ENCODE results near the gene RNF222. TPM values are rescaled to one million over a fixed set of nuclear protein-coding genes. Genes with fewer than 3 reads are reported as not detected.
"Not testable (repeated sequence)": the region's sequence is repeated elsewhere in the genome, so short reads cannot be mapped to it uniquely, and the experiment has no call there.

The RNF222 gene
- total RNA-seq, 1 experiment from 2014 or later = not detected

DNA sequence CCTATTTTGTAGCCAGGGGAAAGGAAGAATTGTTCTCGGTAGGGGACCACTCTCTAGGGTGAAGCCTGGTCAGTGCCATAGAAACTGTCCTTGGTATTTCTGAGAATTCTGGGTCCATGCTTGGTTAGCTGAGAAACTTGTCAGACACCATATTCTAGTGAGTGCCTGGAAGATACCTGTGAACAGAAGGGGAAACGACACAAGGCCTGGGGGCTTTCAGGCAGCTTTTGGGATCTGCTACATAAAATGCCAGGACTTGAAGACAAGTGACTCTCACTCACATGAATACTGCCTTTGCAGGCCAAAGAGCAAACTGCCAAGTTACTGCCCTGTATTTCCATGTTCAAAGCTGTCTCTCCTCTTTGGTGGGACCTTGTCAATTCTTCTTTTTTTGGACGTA is 39.7 kb downstream of the RNF222 start:
- Mint-ChIP-seq H3K27me3 (ENCODE audit: insufficient read depth, unreplicated experiment) (no peaks in the 10 kb centered on the region), H3K36me3 (ENCODE audit: insufficient read depth, unreplicated experiment) (no peaks in the 10 kb centered on the region), H3K4me3 (ENCODE audit: unreplicated experiment) (no peak overlapping the region), H3K9me3 (ENCODE audit: unreplicated experiment) (no peaks in the 10 kb centered on the region), H3K27ac (ENCODE audit: low read depth, unreplicated experiment) (no peak overlapping the region), H3K4me1 (ENCODE audit: insufficient read depth, unreplicated experiment) (peaks cover 10% of the 10 kb centered on the region)
- ChIA-PET POLR2A (no interaction called here), CTCF (no interaction called here)
- intact Hi-C loops (cut with micrococcal nuclease) = no loop called here
- no peak for DNase-seq (ENCODE audit: unreplicated experiment)
- BruUV-seq (replicated peaks) = no TSS peak
- TF ChIP-seq, protein P1, sequence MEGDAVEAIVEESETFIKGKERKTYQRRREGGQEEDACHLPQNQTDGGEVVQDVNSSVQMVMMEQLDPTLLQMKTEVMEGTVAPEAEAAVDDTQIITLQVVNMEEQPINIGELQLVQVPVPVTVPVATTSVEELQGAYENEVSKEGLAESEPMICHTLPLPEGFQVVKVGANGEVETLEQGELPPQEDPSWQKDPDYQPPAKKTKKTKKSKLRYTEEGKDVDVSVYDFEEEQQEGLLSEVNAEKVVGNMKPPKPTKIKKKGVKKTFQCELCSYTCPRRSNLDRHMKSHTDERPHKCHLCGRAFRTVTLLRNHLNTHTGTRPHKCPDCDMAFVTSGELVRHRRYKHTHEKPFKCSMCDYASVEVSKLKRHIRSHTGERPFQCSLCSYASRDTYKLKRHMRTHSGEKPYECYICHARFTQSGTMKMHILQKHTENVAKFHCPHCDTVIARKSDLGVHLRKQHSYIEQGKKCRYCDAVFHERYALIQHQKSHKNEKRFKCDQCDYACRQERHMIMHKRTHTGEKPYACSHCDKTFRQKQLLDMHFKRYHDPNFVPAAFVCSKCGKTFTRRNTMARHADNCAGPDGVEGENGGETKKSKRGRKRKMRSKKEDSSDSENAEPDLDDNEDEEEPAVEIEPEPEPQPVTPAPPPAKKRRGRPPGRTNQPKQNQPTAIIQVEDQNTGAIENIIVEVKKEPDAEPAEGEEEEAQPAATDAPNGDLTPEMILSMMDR (IDR thresholded peaks at IDR 0.05; ENCODE audit: unreplicated experiment) = no peak

DNA sequence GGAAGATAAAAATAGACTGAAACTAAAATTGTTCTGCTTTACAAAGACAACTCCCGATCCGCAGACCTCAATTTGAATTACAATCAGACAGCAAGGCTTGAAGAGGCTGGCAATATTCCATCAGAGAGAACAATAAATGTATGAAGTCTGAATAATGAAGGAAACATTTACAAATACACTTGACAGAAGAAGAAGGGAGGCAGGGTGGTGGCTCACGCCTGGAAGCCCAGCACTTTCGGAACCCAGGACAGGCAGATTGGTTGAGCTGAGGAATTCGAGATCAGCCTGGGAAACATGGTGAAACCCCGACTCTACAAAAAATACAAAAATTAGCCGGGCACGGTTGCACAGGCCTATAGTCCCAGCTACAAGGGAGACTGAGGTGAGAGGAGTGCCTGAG is 43.4 kb downstream of the RNF222 start:
- POLR2A ChIA-PET = no interaction called here
- no TSS peak for BruUV-seq (replicated peaks)
- TF ChIP-seq, protein P1 (IDR thresholded peaks at IDR 0.05; ENCODE audit: unreplicated experiment) = no peak
- Mint-ChIP-seq H3K9me3 (ENCODE audit: unreplicated experiment) (no peaks in the 10 kb centered on the region), H3K36me3 (ENCODE audit: insufficient read depth, unreplicated experiment) (no peaks in the 10 kb centered on the region), H3K4me3 (ENCODE audit: unreplicated experiment) (no peak overlapping the region), H3K27ac (ENCODE audit: low read depth, unreplicated experiment) (no peak overlapping the region), H3K4me1 (ENCODE audit: insufficient read depth, unreplicated experiment) (no peaks in the 10 kb centered on the region), H3K27me3 (ENCODE audit: insufficient read depth, unreplicated experiment) (no peaks in the 10 kb centered on the region)
- intact Hi-C loops (cut with micrococcal nuclease) = no loop called here
- DNase-seq (ENCODE audit: unreplicated experiment) = no peak
- CTCF ChIA-PET = no interaction called here

DNA sequence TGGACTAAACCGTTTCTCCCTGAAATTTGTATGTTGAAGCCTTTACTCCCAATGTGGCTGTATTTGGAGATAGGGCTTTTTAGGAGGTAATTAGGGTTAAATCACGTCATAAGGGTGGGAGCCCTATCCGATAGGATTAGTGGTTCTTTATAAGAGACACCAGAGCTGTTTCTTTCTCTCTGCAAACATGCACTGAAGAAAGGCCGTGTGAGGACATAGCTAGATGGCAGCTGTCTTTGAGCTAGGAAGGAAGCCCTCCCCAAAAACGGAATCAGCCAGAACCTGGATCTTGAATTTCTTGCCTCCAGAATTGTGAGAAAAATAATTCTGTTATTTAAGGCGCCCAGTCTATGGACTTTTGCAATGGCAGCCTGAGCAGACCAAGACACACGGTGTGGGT is 43.9 kb downstream of the RNF222 start:
- H3K4me3 Mint-ChIP-seq (ENCODE audit: unreplicated experiment) = no peak overlapping the region
- BruUV-seq (replicated peaks) = no TSS peak
- TF ChIP-seq, protein P1 (IDR thresholded peaks at IDR 0.05; ENCODE audit: unreplicated experiment) = no peak
- ChIA-PET CTCF (no interaction called here), POLR2A (interaction anchor here (0.7 kb wide), 1 partner anchor 19 kb away, joined by 3 read pairs; no protein-coding TSS in a partner anchor)
- intact Hi-C loops (cut with micrococcal nuclease) = no loop called here
- DNase-seq (ENCODE audit: unreplicated experiment) = no peak
- H3K36me3 Mint-ChIP-seq (ENCODE audit: insufficient read depth, unreplicated experiment) = no peaks in the 10 kb centered on the region
- no peaks in the 10 kb centered on the region for H3K4me1 Mint-ChIP-seq (ENCODE audit: insufficient read depth, unreplicated experiment)
- no peaks in the 10 kb centered on the region for H3K27me3 Mint-ChIP-seq (ENCODE audit: insufficient read depth, unreplicated experiment)
- H3K27ac Mint-ChIP-seq (ENCODE audit: low read depth, unreplicated experiment) = no peak overlapping the region
- no peaks in the 10 kb centered on the region for H3K9me3 Mint-ChIP-seq (ENCODE audit: unreplicated experiment)

DNA sequence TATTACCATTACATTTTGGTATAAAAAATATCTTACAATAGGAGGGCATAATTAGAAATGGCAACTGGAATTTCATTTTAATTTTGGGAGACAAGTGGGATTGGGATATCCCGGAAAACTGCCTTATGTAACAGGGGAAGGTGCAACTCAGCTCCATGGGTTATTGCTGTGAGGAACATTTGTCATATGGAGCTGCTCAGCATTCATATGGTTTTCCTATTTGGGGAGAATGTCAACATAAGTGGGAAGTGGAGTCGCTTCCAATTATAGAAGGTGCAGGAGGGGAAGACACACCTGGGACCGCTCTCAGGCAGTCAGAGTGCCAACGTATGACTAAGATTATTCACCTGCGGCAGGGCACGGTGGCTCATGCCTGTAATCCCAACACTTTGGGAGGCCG is 47.3 kb downstream of the RNF222 start:
- Mint-ChIP-seq H3K9me3 (ENCODE audit: unreplicated experiment) (no peaks in the 10 kb centered on the region), H3K4me3 (ENCODE audit: unreplicated experiment) (no peak overlapping the region), H3K27ac (ENCODE audit: low read depth, unreplicated experiment) (no peak overlapping the region), H3K4me1 (ENCODE audit: insufficient read depth, unreplicated experiment) (no peaks in the 10 kb centered on the region), H3K36me3 (ENCODE audit: insufficient read depth, unreplicated experiment) (no peaks in the 10 kb centered on the region), H3K27me3 (ENCODE audit: insufficient read depth, unreplicated experiment) (peaks cover under 1% of the 10 kb centered on the region)
- ChIA-PET CTCF (no interaction called here), POLR2A (no interaction called here)
- TF ChIP-seq, protein P1 (IDR thresholded peaks at IDR 0.05; ENCODE audit: unreplicated experiment) = no peak
- intact Hi-C loops (cut with micrococcal nuclease) = no loop called here
- no peak for DNase-seq (ENCODE audit: unreplicated experiment)
- BruUV-seq (replicated peaks) = no TSS peak

DNA sequence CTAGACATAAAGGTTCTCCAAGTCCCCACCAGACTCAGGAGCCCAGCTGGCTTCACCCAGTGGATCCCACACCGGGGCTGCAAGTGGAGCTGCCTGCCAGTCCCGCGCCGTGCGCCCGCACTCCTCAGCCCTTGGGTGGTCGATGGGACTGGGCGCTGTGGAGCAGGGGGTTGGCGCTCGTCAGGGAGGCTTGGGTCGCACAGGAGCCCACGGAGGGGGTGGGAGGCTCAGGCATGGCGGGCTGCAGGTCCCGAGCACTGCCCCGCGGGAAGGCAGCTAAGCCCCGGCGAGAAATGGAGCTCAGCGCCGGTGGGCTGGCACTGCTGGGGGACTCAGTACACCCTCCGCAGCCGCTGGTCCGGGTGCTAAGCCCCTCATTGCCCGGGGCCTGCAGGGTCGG is 50.6 kb downstream of the RNF222 start:
- H3K9me3 Mint-ChIP-seq (ENCODE audit: unreplicated experiment); H3K4me3 Mint-ChIP-seq (ENCODE audit: unreplicated experiment); H3K27ac Mint-ChIP-seq (ENCODE audit: low read depth, unreplicated experiment); H3K4me1 Mint-ChIP-seq (ENCODE audit: insufficient read depth, unreplicated experiment); intact Hi-C loops (cut with micrococcal nuclease); DNase-seq (ENCODE audit: unreplicated experiment); BruUV-seq (replicated peaks); H3K36me3 Mint-ChIP-seq (ENCODE audit: insufficient read depth, unreplicated experiment): not testable (repeated sequence)
- CTCF ChIA-PET = interaction anchor here (0.6 kb wide), 1 partner anchor 24 kb away, joined by 4 read pairs; no protein-coding TSS in a partner anchor
- POLR2A ChIA-PET = interaction anchor here (0.6 kb wide), 1 partner anchor 13 kb away, joined by 3 read pairs; no protein-coding TSS in a partner anchor
- peaks cover 11% of the 10 kb centered on the region for H3K27me3 Mint-ChIP-seq (ENCODE audit: insufficient read depth, unreplicated experiment)

Data from MCF 10A (cell line).